ENCODE measurements around the gene KRTAP13-2.

GRCh38 chr21:30329203-30329875 is 42.7 kb downstream of the KRTAP13-2 start:
- TF ChIP-seq, protein P1, sequence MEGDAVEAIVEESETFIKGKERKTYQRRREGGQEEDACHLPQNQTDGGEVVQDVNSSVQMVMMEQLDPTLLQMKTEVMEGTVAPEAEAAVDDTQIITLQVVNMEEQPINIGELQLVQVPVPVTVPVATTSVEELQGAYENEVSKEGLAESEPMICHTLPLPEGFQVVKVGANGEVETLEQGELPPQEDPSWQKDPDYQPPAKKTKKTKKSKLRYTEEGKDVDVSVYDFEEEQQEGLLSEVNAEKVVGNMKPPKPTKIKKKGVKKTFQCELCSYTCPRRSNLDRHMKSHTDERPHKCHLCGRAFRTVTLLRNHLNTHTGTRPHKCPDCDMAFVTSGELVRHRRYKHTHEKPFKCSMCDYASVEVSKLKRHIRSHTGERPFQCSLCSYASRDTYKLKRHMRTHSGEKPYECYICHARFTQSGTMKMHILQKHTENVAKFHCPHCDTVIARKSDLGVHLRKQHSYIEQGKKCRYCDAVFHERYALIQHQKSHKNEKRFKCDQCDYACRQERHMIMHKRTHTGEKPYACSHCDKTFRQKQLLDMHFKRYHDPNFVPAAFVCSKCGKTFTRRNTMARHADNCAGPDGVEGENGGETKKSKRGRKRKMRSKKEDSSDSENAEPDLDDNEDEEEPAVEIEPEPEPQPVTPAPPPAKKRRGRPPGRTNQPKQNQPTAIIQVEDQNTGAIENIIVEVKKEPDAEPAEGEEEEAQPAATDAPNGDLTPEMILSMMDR (IDR thresholded peaks at IDR 0.05 in 2 of 3, conservative IDR thresholded peaks at IDR 0.05 in 1 of 3; ENCODE audit: insufficient read depth in 2 of 3, low read depth in 1 of 3, low read length in 3 of 3): no peak
- TF ChIP-seq TAL1 (IDR thresholded peaks at IDR 0.05): no peak
- TF ChIP-seq RBM25 (IDR thresholded peaks at IDR 0.05; ENCODE audit: low read depth, low read length, severe bottlenecking): no peak
- no peak for TF ChIP-seq PTTG1 (tag; IDR thresholded peaks at IDR 0.05; ENCODE audit: low read depth)
- TF ChIP-seq ZNF133 (CRISPR knock-in tag; IDR thresholded peaks at IDR 0.05): no peak
- TF ChIP-seq ARHGAP35 (IDR thresholded peaks at IDR 0.05; ENCODE audit: partially characterized antibody): no peak
- TF ChIP-seq SIRT6 (IDR thresholded peaks at IDR 0.05; ENCODE audit: low read depth, low read length): no peak
- no peak for TF ChIP-seq MED1 (CRISPR knock-in tag; IDR thresholded peaks at IDR 0.05; ENCODE audit: borderline replicate concordance)
- no peak for TF ChIP-seq POLR2A (conservative IDR thresholded peaks at IDR 0.05)
- TF ChIP-seq ZNF274 (IDR thresholded peaks at IDR 0.05; ENCODE audit: borderline replicate concordance, low read depth, low read length): no peak
- TF ChIP-seq YY1 (IDR thresholded peaks at IDR 0.05; ENCODE audit: borderline replicate concordance in 1 of 3, control insufficient read depth in 1 of 3, extremely low read depth in 1 of 3, insufficient read depth in 3 of 3, insufficient read length in 1 of 3, insufficient replicate concordance in 2 of 3, low read depth in 1 of 3, low read length in 2 of 3): no peak

Data from K562 (cell line).